HG03342 (cell line): Measurements from ENCODE around the gene CGAS.
"Not testable (repeated sequence)": the region's sequence is repeated elsewhere in the genome, so short reads cannot be mapped to it uniquely, and the experiment has no call there.

Experiments used
- ATAC-seq: cut with Tn5 transposase; IDR thresholded peaks from one replicate; pipeline ENCODE4 v1.9.1; 2021; ENCODE audit warnings: mild to moderate bottlenecking, moderate library complexity; ENCODE audit not compliant: unreplicated experiment

The CGAS gene

DNA sequence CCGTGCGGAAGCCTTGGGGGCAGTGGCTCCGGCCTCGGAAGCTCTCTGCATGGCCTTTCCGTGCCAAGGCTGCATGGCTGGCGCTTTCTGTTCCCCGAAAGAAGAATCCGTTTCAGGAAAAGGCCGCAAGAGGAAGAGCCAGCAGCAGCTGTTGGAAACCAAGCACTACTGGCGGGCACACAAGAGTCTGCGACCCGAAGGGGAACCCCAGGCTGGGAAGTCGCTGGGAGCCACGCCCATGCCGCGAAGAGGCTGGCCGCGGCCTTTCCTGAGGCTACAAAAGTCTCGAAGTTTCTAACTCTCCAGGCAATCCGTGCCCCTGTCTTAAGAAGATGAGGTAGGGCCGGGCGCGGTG, at the start of gene CGAS:
CGAS (minus strand) TSS at position 191 of the 355 bp plus-strand sequence; CDS start at position 75, 116 bp downstream.
- peak; percentile 63 for ATAC-seq

DNA sequence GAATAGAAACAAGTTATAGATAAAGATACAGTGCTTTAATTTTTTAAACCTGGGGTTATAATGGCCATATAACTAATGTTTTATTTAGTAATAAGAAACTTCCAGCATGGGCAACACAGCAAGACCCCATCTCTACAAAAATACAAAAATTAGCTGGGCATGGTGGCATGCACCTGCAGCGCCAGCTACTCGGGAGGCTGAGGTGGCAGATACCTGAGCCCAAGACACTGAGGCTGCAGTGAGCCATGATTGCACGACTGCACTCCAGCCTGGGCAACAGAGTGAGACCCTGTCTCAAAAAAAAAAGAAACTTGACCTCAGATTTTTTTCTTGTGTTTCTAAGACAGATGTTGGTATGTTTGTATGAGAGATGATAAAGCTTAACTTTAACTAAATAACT, 45.8 kb upstream of the CGAS start:
- no peak for ATAC-seq

DNA sequence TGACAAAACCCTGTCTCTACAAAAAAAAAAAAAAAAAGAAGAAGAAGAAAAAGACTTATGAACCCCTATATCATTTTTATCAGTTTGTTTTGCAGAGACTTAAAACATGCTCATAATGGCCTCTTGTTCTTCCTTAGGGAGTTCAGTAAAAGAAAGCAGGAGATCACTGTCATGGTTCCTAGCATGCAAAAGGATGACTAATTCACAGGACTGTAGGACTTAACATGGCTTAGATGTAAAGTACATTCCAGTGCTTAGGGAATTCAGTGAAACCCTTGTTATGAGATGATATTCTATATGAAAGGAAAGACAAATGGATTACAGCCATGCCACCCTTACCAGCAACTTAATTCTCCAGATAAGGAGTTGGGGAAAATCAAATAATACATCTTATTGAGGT, 39.3 kb upstream of the CGAS start:
- no peak for ATAC-seq

DNA sequence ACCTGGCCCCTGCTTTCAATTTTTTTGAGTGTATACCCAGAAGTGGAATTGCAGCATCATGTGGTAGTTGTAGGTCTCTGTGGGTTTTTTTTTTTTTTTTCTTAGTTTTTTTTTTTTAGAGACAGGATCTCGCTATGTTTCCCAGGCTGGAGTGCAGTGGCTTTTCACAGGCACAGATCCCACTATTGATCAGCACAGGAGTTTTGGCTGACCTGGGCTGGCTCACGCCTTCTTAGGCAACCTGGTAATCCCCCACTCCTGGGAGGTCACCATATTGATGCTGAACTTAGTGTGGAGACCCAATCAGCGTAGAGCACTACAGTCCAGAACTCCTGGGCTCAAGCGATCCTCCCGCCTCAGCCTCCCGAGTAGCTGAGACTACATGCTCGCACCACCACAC, 35.4 kb upstream of the CGAS start:
- no peak for ATAC-seq

DNA sequence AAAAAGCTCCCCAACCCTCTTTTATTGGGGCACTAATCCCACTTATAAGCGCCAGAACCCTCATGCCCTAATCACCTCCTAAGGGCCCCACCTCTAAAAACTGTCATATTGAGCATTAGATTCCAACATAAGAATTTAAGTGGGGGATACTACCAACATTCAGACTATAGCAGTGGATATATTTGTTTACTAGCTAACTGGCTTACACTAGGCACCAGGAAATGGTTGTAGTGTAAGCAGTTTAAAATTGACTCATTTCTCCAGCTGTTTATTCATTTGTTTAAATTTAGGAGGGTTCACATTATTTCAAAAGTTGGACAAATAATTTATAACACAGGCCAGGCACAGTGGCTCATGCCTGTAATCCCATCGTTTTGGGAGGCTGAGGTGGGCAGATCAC, 32.3 kb upstream of the CGAS start:
- no peak for ATAC-seq

DNA sequence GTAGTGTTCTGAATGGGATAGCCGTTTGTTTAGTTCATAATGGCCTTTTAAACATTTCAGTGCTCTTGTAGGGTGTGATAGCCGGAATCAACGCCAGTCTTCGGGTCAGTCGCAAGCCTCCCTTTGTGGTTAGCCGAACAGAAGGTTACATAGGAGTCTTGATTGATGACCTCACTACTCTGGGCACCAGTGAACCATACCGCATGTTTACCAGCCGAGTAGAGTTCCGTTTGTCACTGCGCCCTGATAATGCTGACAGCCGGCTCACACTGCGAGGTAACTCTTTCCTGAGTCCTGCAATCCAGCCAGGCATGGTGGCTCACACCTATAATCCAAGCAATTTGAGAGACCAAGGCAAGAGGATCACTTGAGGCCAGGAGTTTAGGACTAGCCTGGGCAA, 29.9 kb upstream of the CGAS start:
- no peak for ATAC-seq

DNA sequence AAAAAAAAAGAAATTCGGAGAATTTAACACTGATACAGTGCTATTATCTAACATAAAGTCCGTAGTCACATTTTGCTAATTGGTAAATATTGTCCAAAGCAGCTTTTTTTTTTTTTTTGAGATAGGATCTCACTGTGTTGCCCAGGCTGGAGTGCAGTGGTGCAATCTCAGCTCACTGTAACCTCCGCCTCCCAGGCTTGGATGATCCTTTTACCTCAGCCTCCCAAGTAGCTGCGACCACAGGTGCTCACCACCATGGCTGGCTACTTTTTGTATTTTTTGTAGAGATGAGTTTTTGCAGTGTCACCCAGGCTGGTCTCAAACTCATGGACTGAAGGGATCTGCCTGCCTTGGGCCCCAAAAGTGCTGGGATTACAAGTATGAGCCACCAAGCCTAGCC, 25.3 kb upstream of the CGAS start:
- ATAC-seq = no peak

DNA sequence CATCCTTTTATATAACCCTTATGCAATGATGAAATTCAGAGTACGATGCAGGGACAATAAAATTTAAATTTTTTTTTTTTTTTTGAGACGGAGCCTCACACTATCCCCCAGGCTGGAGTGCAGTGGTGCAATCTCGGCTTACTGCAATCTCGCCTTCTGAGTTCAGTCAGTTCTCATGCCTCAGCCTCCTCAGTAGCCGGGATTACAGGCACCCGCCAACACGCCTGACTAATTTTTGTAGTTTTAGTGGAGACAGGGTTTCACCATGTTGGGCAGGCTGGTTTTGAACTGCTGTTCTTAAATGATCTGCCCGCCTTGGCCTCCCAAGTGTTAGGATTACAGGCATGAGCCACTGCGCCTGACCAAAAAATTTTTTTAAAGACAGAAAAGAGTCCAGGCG, 24.6 kb upstream of the CGAS start:
- no peak for ATAC-seq

DNA sequence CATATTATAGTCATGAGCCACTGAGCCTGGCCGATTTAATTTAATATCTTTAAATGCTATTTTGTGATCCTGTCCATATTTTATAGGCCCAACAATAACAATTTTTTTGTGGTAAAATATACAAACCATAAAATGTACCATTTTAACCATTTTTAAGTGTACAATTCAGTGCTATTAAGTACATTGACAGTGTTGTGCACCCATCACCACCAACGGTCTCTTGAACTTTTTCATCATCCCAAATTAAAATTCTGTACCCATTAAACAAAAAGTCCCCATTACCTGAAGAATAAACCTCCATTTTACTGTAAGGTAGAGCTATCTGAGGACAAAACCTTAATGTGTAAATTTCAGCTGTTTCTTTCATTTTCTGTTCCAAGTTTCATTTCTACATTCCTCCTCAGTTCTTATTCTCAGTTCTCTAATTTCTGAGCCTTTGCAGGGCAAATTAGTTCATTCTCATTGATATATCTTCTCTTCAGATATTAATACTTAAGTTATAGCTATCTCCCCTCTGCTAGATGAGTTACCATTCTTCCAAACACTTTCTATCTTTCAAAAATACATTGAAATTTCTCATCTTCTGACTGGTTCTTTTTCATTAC, 19.7 kb upstream of the CGAS start:
- ATAC-seq = peak; percentile 93

DNA sequence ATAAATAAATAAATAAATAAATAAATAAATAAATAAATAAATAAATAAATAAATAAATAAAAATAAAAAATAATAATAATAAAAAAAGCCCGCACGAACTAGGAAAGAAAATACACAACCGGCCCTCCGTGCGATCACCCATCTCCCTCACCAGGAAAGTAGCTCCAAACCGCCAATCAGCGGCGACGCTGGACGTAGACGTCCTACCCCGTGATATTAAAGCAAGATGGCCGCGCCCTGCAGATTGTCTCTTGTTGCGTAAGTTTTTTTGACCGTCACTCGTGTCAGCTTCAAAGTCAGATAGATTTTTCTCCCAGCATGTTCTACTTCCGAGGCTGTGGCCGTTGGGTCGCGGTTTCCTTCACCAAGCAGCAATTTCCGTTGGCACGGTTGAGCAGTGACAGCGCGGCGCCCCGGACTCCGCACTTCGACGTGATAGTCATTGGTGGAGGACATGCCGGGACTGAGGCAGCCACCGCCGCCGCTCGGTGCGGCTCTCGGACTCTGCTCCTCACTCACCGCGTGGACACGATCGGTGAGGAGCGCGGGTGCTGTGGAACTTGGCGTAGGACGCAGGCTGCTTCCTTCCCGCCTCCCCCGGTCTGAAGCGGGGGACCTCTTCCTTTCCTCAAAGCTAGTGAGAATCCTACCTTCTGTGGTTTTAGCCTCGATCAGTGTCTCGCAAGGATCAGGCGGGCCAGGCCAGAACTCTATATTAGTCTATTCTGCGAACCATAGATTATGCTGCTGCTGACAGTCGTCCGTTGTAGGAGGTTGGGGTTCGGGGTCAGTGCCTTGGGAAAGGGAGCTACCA, 9.6 kb upstream of the CGAS start, which contains the start of gene MTO1:
MTO1 (plus strand) TSS at position 201 of the 814 bp plus-strand sequence; CDS start at position 319, 118 bp downstream.
- ATAC-seq = peak; percentile 96

DNA sequence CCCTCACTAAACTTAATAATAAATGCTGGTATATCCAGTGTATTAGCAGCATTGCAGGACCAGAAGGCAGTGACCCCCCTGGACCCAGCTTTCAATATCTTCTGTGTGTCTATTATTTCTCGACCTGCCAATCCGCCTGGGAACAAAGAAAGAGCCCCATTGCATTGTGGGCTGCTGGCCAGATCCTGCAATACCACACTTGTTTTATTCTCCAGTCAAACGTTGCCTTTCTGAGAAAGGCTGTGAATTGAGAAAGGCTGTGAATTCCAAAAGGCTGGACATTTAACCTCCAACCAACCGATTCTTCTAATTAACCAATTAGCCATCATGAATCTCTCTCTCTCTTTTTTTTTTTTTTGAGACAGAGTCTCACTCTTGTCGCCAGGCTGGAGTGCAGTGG, 8.0 kb upstream of the CGAS start:
- no peak for ATAC-seq

DNA sequence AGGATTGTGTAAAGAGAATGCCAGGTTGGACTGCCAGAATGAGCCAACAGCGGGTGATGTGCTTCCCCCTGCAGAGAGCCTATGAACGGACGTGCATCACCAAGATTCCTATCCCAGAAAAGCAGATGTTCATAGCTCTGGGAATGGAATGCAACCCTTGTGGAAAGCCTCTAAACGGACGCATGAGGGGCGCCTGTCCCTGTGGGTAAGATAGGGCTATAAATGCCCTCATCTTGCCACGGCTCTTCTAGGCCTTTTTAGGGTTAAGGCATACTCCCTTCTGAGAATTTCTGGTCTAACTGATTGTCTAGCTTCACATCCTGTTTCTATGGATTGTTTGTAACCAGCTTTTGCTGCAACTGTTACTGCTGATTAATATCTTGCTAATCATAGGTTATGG, 7.4 kb upstream of the CGAS start:
- ATAC-seq = not testable (repeated sequence)

DNA sequence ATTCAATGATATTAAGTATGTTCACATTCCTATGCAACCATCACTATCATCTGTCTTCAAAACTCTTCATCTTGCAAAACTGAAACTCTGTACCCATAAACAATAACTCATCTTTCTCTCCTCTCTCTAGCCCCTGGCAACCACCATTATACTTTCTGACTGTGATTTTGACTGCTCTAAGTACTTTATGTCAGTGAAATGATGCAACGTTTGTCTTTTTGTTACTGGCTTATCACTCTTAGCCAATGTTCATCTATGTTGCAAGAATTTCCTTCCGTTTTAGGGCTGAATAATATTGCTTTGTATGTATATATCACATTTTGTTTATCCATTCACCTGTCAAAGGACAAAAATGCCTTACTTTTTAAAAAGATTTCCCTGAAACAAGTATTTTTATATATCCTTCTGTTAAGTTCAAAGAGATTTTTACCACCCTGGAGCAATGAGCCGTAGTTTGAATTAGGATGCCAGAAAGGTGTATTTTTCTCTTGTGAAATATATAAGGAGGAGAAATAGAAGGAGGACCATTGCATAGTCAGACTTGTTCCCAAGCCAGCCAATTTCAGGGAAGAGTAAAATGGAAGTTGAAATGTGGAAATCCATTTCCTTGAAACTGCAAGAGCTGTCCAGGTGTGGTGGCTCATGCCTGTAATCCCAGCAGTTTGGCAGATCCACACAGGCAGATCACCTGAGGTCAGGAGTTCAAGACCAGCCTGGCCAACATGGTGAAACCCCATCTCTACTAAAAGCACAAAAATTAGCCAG, 4.0 kb upstream of the CGAS start:
- ATAC-seq = no peak

DNA sequence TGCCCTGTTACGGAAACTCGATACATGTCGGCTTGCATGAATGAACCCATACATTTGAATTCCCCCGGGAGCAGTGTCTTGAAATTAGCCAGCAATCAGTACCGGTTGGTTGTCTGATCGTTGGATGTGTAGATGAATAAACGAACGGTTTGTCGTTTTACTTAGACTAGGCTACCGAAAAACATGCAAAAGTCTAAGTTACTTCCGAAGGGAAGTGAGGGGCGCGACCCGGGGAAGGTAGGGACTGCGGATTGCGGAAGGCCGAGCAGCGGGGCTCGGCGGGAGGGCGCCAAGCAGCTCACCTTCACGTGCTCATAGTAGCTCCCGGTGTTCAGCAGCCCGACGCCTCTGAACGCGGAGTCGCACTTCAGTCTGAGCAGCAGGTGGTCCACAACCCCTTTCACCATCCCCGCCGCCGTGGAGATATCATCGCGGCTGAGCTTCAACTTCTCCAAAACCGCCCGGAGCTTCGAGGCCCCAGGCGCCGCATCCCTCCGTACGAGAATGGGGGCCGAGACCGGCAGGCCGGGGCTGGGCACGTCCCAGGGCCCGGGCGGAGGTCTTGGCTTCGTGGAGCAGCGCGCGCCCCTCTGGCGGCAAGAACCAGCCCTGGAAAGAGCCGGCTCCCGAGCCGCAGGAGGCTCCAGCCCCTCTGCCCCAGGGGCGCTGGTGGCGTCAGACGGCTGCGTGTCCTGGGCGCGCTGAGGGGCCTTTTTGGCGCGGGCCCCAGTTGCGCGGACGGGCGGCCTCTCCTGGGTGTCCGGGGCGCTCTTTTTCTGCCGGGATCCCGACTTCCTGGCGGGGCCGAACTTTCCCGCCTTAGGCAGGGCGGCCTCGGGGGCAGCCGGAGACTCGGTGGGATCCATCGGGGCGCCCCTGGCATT, 632 bp downstream of the CGAS start:
- peak; percentile 65 for ATAC-seq

DNA sequence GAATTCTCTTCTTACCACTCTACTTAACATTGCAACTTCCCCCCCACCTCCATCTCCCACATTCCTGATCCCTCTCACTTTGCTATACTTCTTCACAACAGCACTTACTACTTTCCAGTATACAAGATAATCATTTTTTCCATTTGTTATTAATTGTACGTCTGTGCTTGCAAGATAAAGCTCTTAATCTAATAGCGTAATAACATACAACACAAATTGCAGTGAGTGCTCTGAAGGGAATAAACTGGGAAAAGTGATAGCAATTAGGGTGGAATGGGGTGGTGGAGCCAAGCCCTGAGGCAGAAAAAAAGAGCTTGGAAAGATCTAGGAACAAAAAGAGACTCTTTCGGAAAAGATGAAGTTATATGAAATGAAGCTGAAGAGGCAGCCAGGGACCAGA, 8.5 kb downstream of the CGAS start:
- ATAC-seq = no peak

DNA sequence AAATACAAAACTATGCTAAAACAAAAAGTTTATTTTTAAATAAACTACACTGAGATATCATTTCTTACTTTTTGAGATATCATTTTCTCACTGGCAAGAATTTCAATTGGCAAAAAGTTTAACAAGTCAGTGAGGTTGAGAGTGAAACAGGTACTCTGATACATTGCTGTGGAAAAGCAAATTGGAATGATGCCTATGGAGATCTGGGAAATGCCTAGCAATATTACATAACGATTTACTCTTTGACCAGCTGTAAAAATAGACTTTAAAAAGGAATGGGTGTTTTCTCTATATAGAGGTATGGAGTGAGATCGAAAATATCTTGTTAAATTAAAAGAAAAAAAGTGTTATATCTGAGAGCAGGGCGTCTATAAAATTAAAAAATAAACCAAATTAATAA, 16.9 kb downstream of the CGAS start:
- ATAC-seq = no peak

DNA sequence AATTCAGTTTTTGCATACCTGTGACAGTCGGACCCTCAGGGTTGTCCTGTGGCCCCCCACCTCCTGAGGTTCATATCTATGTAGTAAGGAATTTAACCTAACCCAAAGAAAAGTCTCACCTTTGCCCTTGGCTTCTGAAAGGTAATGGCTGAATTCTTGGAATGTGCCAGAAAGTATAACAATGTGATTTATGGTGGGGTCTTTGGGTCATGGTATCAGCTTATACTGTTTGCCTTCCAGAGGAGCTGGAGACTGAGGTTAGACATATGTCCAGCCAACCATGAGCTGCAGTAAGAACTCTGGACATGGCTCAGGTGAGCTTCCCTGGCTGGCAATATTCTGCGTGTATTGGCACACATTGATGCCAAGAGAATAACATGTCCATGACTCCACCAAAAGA, 30.6 kb downstream of the CGAS start:
- no peak for ATAC-seq

DNA sequence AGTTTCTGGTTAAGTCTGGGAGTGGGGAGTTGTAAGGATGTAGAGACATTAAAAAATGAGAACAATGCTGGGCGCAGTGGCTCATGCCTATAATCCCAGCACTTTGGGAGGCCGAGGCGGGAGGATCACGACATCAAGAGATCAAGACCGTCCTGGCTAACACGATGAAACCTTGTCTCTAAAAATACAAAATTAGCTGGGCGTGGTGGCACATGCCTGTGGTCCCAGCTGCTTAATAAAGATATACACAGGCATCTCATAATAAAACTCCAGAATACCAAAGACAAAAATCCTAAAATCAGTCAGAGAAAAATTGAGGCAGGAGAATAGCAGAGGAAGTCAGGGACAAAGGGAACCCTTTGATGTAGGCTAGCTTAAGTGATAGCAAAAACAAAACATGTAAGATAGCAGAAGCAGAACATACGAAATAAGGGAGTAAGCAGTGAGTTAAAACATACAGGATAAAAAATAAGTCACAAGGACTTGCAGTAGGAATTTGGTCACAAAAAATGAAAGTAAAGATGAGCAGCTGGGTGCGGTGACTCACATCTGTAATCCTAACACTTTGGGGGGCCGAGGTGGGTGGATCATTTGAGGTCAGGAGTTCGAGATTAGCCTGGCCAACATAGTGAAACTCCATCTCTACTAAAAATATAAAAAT, 33.9 kb downstream of the CGAS start:
- ATAC-seq = no peak

DNA sequence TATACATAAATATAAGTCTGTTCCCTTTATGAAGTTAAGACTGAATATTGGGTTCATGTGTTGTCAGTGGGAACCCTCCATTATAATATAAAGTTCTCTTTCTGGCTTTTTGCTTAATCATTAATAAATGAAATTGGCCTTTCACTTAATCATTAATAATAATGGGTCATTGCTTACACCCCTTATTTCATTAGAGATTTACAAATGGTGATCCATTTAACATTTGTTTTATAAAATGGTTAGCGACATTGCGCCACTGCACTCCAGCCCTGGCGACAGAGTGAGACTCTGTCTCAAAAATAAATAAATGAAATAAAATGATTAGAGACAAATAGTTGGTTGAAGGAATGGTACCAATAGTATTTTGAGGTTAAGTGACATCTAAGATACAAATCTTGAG, 39.0 kb downstream of the CGAS start:
- no peak for ATAC-seq

DNA sequence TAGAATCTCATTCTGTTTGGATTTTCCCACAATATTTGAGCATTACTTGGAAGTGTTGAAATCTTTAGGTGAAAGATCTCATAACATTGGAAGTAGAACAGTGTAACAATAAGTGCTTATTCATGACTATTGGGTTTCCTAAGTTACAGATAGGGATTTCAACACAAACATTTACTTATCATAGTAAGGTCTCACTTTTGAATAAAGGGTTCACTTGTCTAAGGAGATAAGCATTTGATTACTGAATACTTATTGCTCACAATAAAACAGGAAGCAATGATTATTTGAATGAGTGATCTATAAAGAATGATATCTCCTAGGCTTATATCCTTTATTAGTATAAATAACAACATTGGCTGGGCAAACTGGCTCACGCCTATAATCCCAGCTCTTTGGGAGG, 42.7 kb downstream of the CGAS start:
- no peak for ATAC-seq
